CMK (cell line): Measurements from ENCODE around the gene UBASH3B.
"Not testable (repeated sequence)": the region's sequence is repeated elsewhere in the genome, so short reads cannot be mapped to it uniquely, and the experiment has no call there.

Source experiments
- DNase-seq: peaks from one replicate; pipeline ENCODE4 v3.0.0-alpha.2; 2010; ENCODE audit warnings: low read depth

The UBASH3B gene

DNA sequence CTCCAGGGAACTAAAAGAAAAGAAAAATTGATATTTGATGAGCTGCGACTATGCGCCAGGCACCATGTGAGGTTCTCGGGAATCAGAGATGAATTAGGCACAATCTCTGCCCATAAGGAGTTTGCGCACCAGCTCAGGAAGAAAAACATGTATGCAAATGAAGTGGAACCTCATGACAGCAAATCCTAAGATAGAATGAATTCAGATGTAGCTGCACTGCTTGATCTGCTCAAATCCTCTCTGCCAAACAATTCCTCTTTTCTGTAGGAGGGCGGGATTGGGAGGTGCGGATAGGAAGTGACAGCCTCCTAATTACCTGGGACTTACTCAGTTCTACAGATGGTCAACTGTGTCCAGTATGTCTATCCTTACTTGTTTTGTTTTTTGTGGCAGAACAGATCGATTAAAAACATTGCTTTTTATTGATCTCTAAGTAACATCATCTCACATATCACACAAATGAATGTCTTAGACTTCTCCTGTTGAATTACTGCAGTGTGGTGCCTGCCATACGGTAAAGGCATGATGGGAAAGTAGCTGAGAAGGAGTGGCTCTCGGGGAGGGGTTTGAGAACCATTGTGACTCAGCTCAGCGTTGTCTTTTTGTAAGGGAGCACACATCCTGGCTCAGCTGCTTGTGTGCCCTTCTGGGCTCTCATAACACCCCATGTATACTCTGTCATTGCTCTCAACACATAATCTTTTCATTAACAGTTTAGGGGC is 196.7 kb downstream of the UBASH3B start:
- no peak for DNase-seq

DNA sequence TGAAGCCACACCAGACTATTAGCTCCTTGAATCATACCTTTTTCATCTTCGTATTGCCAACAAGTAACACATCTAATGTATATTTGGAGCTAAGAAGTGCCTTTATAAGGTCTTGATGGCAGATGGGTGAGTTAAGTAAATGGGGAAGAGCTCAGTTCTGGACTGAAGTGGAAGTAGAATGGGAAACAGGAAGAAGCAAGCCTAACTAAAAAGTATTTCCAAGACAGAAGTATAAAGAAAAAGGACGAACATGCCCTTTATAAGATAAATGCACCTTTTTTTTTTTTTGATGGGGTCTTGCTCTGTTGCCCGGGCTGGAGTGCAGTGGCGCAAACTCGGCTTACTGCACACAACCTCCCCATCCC is 197.3 kb downstream of the UBASH3B start:
- DNase-seq, result no peak

DNA sequence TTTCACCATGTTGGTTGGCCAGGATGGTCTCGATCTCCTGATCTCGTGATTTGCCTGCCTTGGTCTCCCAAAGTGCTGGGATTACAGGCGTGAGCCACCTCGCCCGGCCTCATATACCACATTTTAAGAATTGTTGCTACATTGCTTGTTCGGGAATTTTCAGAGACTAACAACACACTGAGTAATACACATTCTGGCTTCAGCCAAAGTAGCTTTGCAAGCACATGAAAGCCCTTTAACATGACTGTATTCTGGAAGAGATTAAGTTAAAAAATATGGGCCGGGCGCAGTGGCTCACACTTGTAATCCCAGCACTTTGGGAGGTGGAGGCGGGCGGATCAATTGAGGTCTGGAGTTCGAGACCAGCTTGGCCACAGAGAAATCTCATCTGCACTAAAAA is 197.7 kb downstream of the UBASH3B start:
- DNase-seq, result no peak

DNA sequence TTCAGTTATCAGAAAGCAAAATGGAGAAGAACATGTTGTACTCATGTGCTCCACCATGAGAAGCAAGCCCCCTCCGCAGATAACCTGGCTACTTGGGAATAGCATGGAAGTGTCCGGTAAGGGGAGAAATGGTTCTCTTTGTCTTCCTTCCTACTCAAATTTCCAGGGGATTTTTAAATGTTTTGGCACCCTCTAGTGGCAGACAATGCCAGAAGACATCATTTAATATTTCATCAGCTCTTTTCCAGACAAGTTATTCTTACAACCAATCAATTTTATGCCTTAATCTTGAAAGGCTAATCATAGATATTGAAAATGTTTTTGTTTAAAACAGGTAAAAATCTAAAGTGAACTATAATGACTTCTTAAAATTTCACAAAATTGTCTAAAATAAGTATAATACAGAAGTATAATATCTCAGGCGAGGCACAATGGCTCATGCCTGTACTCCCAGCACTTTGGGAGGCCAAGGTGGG is 198.5 kb downstream of the UBASH3B start:
- DNase-seq, result peak; percentile 29

DNA sequence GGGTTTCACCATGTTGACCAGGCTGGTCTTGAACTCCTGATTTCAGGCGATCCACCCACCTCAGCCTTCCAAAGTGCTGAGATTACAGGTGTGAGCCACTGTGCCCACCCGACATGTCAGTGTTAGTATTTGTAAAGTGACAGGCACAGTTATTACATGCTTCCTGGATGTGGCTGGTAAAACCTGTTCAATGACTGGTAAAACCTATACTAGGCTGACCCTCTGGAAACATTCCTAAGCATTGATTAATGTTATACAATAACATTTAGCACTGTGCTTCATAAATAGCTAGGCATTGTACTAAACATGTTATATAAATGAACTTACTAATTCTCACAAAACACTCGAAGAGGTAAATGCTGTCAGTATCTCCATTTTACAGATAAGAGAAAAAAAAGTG is 206.1 kb downstream of the UBASH3B start:
- no peak for DNase-seq

DNA sequence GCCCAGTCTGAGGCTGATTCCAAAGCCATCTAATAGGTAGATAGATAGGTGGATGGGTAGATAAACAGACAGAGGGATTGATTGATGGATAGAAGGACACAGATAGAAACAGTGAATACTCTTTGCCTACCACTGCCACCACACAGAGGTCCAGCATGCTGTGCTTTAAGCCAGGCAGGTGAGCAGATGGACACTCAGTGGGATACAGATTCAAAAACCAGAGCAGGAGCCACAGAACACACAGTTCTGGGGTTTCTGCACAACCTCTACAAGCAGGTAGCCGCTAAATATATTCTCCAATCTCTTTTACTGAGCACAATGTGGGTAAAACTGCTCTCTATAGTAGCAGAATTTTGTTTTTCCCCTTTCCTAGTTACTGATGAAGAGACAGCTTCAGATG is 206.6 kb downstream of the UBASH3B start:
- no peak for DNase-seq

DNA sequence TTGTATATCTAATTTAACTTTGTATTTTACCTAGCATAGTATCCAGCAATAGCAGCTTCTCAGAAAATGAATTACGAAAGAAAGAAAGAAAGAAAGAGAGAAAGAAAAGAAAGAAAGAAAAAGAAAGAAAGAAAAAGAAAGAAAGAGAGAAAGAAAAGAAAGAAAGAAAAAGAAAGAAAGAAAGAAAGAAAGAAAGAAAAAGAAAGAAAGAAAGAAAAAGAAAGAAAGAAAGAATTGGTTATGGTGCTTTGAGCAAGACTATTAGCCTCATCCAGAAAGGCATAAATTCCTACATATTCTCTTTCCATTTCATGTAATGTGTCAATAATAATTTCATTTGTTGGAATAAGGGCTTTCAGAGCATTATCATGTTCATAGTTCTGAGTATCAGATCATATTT is 207.6 kb downstream of the UBASH3B start:
- not testable (repeated sequence) for DNase-seq

DNA sequence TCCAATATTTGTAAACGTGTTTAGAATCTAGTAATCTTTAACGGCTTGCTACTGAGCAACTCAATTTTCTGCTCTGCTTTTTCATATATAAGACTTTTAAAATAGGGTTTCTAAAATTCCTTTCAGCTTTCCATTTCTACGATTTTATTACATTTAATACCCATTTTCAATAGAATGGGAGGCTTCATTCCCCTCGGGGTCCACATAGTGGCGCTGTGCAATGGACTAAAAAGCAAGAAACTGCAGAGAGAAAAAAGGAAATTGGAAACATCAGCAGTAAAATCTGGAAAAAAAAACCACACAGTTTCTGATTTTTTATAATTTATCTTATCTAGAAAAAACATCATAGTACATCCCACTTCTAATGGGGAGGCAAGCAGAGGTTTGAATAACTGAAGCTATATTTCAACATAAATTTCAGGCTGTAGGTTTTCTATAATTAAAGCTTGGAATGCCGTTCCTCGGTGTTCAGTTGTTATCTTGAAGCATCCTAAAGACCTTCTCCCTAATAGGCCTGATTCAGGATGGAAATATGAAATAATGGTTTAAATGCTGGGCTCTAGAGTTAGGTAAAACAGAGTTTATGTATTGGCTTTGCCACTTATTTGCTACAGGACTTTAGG is 208.3 kb downstream of the UBASH3B start:
- DNase-seq, result no peak
